HL-60 (cell line): ENCODE results near the gene FARS2.

ENCODE experiments used
- DNase-seq, 2 experiments: peaks; one replicate each; pipeline ENCODE4 v3.0.0-alpha.2; 2010 to 2020; ENCODE audit warnings: low read depth in 1 of 2, low spot score in 1 of 2
- H3K27ac ChIP-seq: fragments of 250-450 bp; sonication (Bioruptor Pico); replicated peaks from 2 replicates; pipeline ENCODE4 v1.5.1; 2020; ENCODE audit warnings: mild to moderate bottlenecking, moderate library complexity
- H3K27me3 ChIP-seq: fragments of 250-450 bp; sonication (Bioruptor Pico); 2 replicates; pipeline ENCODE4 v1.5.1; 2021; ENCODE audit warnings: mild to moderate bottlenecking, moderate library complexity; ENCODE audit not compliant: insufficient read depth, poor library complexity, severe bottlenecking
- H3K4me3 ChIP-seq: replicated peaks from 2 replicates; pipeline ENCODE4 v1.5.1; 2011; ENCODE audit warnings: mild to moderate bottlenecking, control low read depth, low read length; ENCODE audit not compliant: insufficient read depth
- GABPA ChIP-seq: IDR thresholded peaks from 2 replicates; pipeline ENCODE4 v1.6.1; 2012; ENCODE audit warnings: low read depth
- POLR2AphosphoS5 ChIP-seq: IDR thresholded peaks from 2 replicates; pipeline ENCODE4 v1.6.1; 2012; ENCODE audit warnings: low read depth
- REST ChIP-seq: IDR thresholded peaks from 2 replicates; pipeline ENCODE4 v1.6.1; 2012; ENCODE audit warnings: low read depth; ENCODE audit not compliant: insufficient replicate concordance
- SPI1 ChIP-seq: IDR thresholded peaks from 2 replicates; pipeline ENCODE4 v1.6.1; 2012; ENCODE audit warnings: low read depth, mild to moderate bottlenecking, borderline replicate concordance
- TF ChIP-seq, protein P1 (sequence below): IDR thresholded peaks from one replicate; pipeline ENCODE4 v1.5.1; 2011; ENCODE audit warnings: low read length, control low read depth, inconsistent platforms; ENCODE audit not compliant: insufficient read depth

FARS2 gene

GRCh38 chr6:5290097-5290496 lies 28.8 kb downstream of the FARS2 start:
- no peak overlapping the region for H3K4me3 ChIP-seq
- H3K27ac ChIP-seq, result no peak overlapping the region
- DNase-seq, result no peak
- TF ChIP-seq GABPA (no peak), POLR2AphosphoS5 (no peak)
- H3K27me3 ChIP-seq, result no peaks in the 10 kb centered on the region

DNA sequence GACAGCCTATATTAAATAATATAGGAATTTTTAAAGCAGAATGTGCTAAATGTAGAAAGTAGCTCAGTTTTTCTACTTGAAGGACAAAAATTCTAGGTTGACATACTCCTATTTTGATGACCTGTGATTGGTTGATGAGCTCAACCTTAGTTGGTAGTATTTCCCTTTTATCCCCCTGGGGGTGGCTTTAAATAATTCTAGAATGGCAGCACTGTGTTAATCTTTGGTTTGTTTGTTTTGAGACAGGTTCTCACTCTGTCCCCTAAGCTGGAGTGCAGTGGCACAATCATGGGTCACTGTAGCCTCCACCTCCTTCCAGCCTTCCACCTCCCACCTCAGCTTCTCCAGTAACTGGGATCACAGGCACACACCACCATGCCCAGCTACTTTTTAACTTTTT lies 29.2 kb downstream of the FARS2 start:
- DNase-seq, result no peak
- Histone ChIP-seq H3K27me3 (no peaks in the 10 kb centered on the region), H3K4me3 (no peak overlapping the region), H3K27ac (no peak overlapping the region)
- TF ChIP-seq SPI1, result no peak
- no peak for TF ChIP-seq POLR2AphosphoS5
- no peak for TF ChIP-seq REST
- TF ChIP-seq GABPA, result no peak
- TF ChIP-seq, protein P1, sequence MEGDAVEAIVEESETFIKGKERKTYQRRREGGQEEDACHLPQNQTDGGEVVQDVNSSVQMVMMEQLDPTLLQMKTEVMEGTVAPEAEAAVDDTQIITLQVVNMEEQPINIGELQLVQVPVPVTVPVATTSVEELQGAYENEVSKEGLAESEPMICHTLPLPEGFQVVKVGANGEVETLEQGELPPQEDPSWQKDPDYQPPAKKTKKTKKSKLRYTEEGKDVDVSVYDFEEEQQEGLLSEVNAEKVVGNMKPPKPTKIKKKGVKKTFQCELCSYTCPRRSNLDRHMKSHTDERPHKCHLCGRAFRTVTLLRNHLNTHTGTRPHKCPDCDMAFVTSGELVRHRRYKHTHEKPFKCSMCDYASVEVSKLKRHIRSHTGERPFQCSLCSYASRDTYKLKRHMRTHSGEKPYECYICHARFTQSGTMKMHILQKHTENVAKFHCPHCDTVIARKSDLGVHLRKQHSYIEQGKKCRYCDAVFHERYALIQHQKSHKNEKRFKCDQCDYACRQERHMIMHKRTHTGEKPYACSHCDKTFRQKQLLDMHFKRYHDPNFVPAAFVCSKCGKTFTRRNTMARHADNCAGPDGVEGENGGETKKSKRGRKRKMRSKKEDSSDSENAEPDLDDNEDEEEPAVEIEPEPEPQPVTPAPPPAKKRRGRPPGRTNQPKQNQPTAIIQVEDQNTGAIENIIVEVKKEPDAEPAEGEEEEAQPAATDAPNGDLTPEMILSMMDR, result no peak

- DNase-seq, result no peak
- H3K27me3 ChIP-seq, result no peaks in the 10 kb centered on the region
- no peak for TF ChIP-seq REST
- no peak overlapping the region for H3K4me3 ChIP-seq
- no peak overlapping the region for H3K27ac ChIP-seq
Measured at GRCh38 chr6:5292154-5292553, 30.8 kb downstream of the FARS2 start.

GRCh38 chr6:5293692-5294091 lies 32.4 kb downstream of the FARS2 start:
- no peak for DNase-seq
- no peak overlapping the region for H3K27ac ChIP-seq
- H3K4me3 ChIP-seq, result no peak overlapping the region
- TF ChIP-seq SPI1 (no peak), GABPA (no peak), REST (no peak), POLR2AphosphoS5 (no peak)
- TF ChIP-seq, protein P1, result no peak
- no peaks in the 10 kb centered on the region for H3K27me3 ChIP-seq
